H1 (cell line): Measurements from ENCODE around the gene KDM8. TPM values are rescaled to one million over a fixed set of nuclear protein-coding genes. Genes with fewer than 3 reads are reported as not detected.

ENCODE experiments used
- CTCF ChIA-PET: fragments of 300-600 bp; sonication (Branson Sonifier 250); formaldehyde crosslinking; loops from one replicate; lab custom pipeline; 2021; ENCODE audit not compliant: partially characterized antibody; lab: Charles Lee
- POLR2A ChIA-PET: fragments of 300-600 bp; sonication (Branson Sonifier 250); formaldehyde crosslinking; loops from one replicate; lab custom pipeline; 2021; ENCODE audit warnings: inconsistent platforms; ENCODE audit not compliant: partially characterized antibody; lab: Charles Lee
- DNase-seq, 2 experiments: peaks; one replicate each; pipeline versions ENCODE4 v3.0.0 to v3.0.0-alpha.2; 2010 to 2022; ENCODE audit warnings: low spot score in 2 of 2, low read depth in 1 of 2, mixed read lengths in 1 of 2
- FAIRE-seq: peaks from 2 replicates; lab custom pipeline; 2011; peaks lifted over from hg19 to GRCh38; lab: Jason Lieb, UNC
- H2AFZ ChIP-seq: 2 replicates; pipeline ENCODE4 v1.8.1; 2012; ENCODE audit warnings: low read length, inconsistent platforms
- H2AK5ac ChIP-seq: 2 replicates; pipeline ENCODE4 v1.6.1; 2013; ENCODE audit warnings: low read depth, low read length
- H2BK120ac ChIP-seq: replicated peaks from 2 replicates; pipeline ENCODE3; 2013; ENCODE audit warnings: low read depth, low read length, inconsistent platforms
- H2BK12ac ChIP-seq: 2 replicates; pipeline ENCODE4 v1.6.1; 2013; ENCODE audit warnings: low read depth, low read length
- H2BK15ac ChIP-seq: 2 replicates; pipeline ENCODE4 v1.6.1; 2013; ENCODE audit warnings: low read length
- H2BK20ac ChIP-seq: 2 replicates; pipeline ENCODE4 v1.6.1; 2013; ENCODE audit warnings: low read length
- H2BK5ac ChIP-seq: 2 replicates; pipeline ENCODE4 v1.6.1; 2013; ENCODE audit warnings: low read depth, low read length
- H3K14ac ChIP-seq: 2 replicates; pipeline ENCODE4 v1.6.1; 2013; ENCODE audit warnings: inconsistent platforms; ENCODE audit not compliant: insufficient read length
- H3K18ac ChIP-seq: 2 replicates; pipeline ENCODE4 v1.6.1; 2013; ENCODE audit warnings: low read length; ENCODE audit errors: extremely low read depth
- H3K23ac ChIP-seq: 2 replicates; pipeline ENCODE4 v1.6.1; 2013; ENCODE audit warnings: inconsistent platforms; ENCODE audit not compliant: insufficient read length
- H3K23me2 ChIP-seq: 2 replicates; pipeline ENCODE4 v1.6.1; 2013; ENCODE audit warnings: low read depth, low read length
- H3K27ac ChIP-seq: 2 replicates; pipeline ENCODE4 v1.6.1; 2011; ENCODE audit warnings: low read depth, low read length, inconsistent platforms
- H3K27me3 ChIP-seq, 4 experiments: replicated peaks in 1 of 4; 1 replicate in 1 of 4; 2 replicates in 3 of 4; pipeline versions ENCODE4 v1.6.1 to v1.8.1; 2011 to 2013; ENCODE audit warnings: low read length in 3 of 4, mild to moderate bottlenecking in 3 of 4, inconsistent platforms in 2 of 4, mixed read lengths in 2 of 4, moderate library complexity in 1 of 4; ENCODE audit not compliant: control insufficient read depth in 3 of 4, insufficient read depth in 3 of 4; ENCODE audit errors: extremely low read depth in 1 of 4
- H3K36me3 ChIP-seq, 4 experiments: 2 replicates each; pipeline versions ENCODE4 v1.6.1 to v1.8.1; 2011 to 2013; ENCODE audit warnings: mild to moderate bottlenecking in 4 of 4, low read length in 3 of 4, moderate library complexity in 2 of 4, control low read depth in 1 of 4, inconsistent platforms in 1 of 4; ENCODE audit not compliant: insufficient read depth in 4 of 4, control insufficient read depth in 2 of 4
- H3K4ac ChIP-seq: replicated peaks from 2 replicates; pipeline ENCODE3; 2013; ENCODE audit warnings: low read length, low read depth, mixed read lengths, inconsistent platforms; ENCODE audit not compliant: insufficient read length
- H3K4me1 ChIP-seq, 4 experiments: replicated peaks in 1 of 4; 1 replicate in 1 of 4; 2 replicates in 3 of 4; pipeline versions ENCODE4 v1.6.1 to v1.8.1; 2011 to 2013; ENCODE audit warnings: low read length in 3 of 4, inconsistent platforms in 2 of 4, mixed read lengths in 1 of 4; ENCODE audit not compliant: insufficient read depth in 4 of 4, control insufficient read depth in 3 of 4
- H3K4me2 ChIP-seq, 2 experiments: 2 replicates each; pipeline versions ENCODE4 v1.6.1 to v1.8.1; 2011 to 2013; ENCODE audit warnings: low read depth in 2 of 2, low read length in 2 of 2, control low read depth in 1 of 2, inconsistent platforms in 1 of 2, mild to moderate bottlenecking in 1 of 2; ENCODE audit not compliant: insufficient read depth in 1 of 2
- H3K4me3 ChIP-seq, 4 experiments: fragments of 200-600, 300-600 bp in 1 of 4; sonication (generic), shearing (Covaris generic), sonication (Bioruptor Twin) in 1 of 4; 2 replicates each; pipeline versions ENCODE4 v1.5.1 to v1.8.1; 2011 to 2016; ENCODE audit warnings: low read length in 4 of 4, low read depth in 3 of 4, control low read depth in 2 of 4, inconsistent platforms in 2 of 4, mild to moderate bottlenecking in 2 of 4, mixed read lengths in 1 of 4, moderate library complexity in 1 of 4; ENCODE audit not compliant: insufficient read depth in 2 of 4; ENCODE audit errors: extremely low read depth in 1 of 4
- H3K56ac ChIP-seq: replicated peaks from 2 replicates; pipeline ENCODE3; 2013; ENCODE audit warnings: low read depth, mild to moderate bottlenecking, mixed read lengths, low read length, inconsistent platforms; ENCODE audit not compliant: insufficient read length
- H3K79me1 ChIP-seq: 2 replicates; pipeline ENCODE4 v1.6.1; 2013; ENCODE audit warnings: low read depth, low read length, control low read depth
- H3K79me2 ChIP-seq, 2 experiments: 2 replicates each; pipeline versions ENCODE4 v1.6.1 to v1.8.1; 2012 to 2013; ENCODE audit warnings: low read length in 2 of 2, mild to moderate bottlenecking in 2 of 2, inconsistent platforms in 1 of 2; ENCODE audit not compliant: insufficient read depth in 2 of 2, control insufficient read depth in 1 of 2
- H3K9ac ChIP-seq, 4 experiments: replicated peaks in 1 of 4; 1 replicate in 1 of 4; 2 replicates in 3 of 4; pipeline versions ENCODE4 v1.6.1 to v1.8.1; 2011 to 2013; ENCODE audit warnings: low read depth in 3 of 4, low read length in 3 of 4, control low read depth in 2 of 4, mild to moderate bottlenecking in 2 of 4, moderate library complexity in 2 of 4, inconsistent platforms in 1 of 4; ENCODE audit errors: extremely low read depth in 1 of 4
- H3K9me3 ChIP-seq, 2 experiments: 2 replicates each; pipeline versions ENCODE4 v1.6.1 to v1.8.1; 2012 to 2013; ENCODE audit warnings: mild to moderate bottlenecking in 2 of 2, moderate library complexity in 2 of 2, control low read depth in 1 of 2, inconsistent platforms in 1 of 2, low read depth in 1 of 2, low read length in 1 of 2, mixed read lengths in 1 of 2; ENCODE audit not compliant: insufficient read depth in 2 of 2
- H4K20me1 ChIP-seq, 2 experiments: replicated peaks in 1 of 2; 2 replicates each; pipeline versions ENCODE3 to v1.8.1; 2011 to 2013; ENCODE audit warnings: inconsistent platforms in 2 of 2, low read length in 2 of 2, mild to moderate bottlenecking in 1 of 2; ENCODE audit not compliant: insufficient read depth in 2 of 2, control insufficient read depth in 1 of 2
- H4K5ac ChIP-seq: 2 replicates; pipeline ENCODE4 v1.6.1; 2013; ENCODE audit warnings: low read length, low read depth, mixed read lengths, inconsistent platforms; ENCODE audit not compliant: insufficient read length
- H4K8ac ChIP-seq: 2 replicates; pipeline ENCODE4 v1.8.0; 2013; ENCODE audit warnings: mild to moderate bottlenecking, moderate library complexity, low read length, inconsistent platforms; ENCODE audit not compliant: insufficient read depth; ENCODE audit errors: extremely low read depth
- H4K91ac ChIP-seq: replicated peaks from 2 replicates; pipeline ENCODE3; 2013; ENCODE audit warnings: low read length, mixed read lengths, inconsistent platforms; ENCODE audit not compliant: insufficient read length
- ASH2L ChIP-seq: fragments of 200-600, 300-600 bp; sonication (generic); IDR thresholded peaks from one replicate; pipeline ENCODE4 v1.7.1; 2017; ENCODE audit warnings: low read length
- BCL11A ChIP-seq, 2 experiments: IDR thresholded peaks; one replicate each; pipeline ENCODE4 v1.6.1; 2011; ENCODE audit warnings: low read depth in 2 of 2, low read length in 2 of 2, mild to moderate bottlenecking in 2 of 2
- BRCA1 ChIP-seq: IDR thresholded peaks from 2 replicates; pipeline ENCODE4 v1.6.1; 2012; ENCODE audit warnings: low read depth, low read length, improper control_type of control experiment
- CEBPB ChIP-seq: IDR thresholded peaks from 2 replicates; pipeline ENCODE4 v1.6.1; 2012; ENCODE audit warnings: low read depth, low read length
- CREB1 ChIP-seq: IDR thresholded peaks from 2 replicates; pipeline ENCODE4 v1.6.1; 2012; ENCODE audit warnings: inconsistent platforms
- EP300 ChIP-seq, 2 experiments: IDR thresholded peaks; 1 replicate in 1 of 2; 2 replicates in 1 of 2; pipeline ENCODE4 v1.6.1; 2011 to 2012; ENCODE audit warnings: low read depth in 2 of 2, low read length in 2 of 2, mild to moderate bottlenecking in 2 of 2, borderline replicate concordance in 1 of 2, inconsistent platforms in 1 of 2, moderate library complexity in 1 of 2
- GABPA ChIP-seq: IDR thresholded peaks from 2 replicates; pipeline ENCODE4 v1.6.1; 2011; ENCODE audit warnings: mild to moderate bottlenecking, low read length, moderate library complexity, borderline replicate concordance; ENCODE audit not compliant: insufficient read depth
- JUND ChIP-seq: IDR thresholded peaks from 2 replicates; pipeline ENCODE4 v1.6.1; 2011; ENCODE audit warnings: mild to moderate bottlenecking, improper control_type of control experiment, low read length
- KDM4A ChIP-seq: IDR thresholded peaks from one replicate; pipeline ENCODE4 v1.7.1; 2012; ENCODE audit warnings: low read depth, mild to moderate bottlenecking, moderate library complexity, low read length, inconsistent platforms; ENCODE audit not compliant: severe bottlenecking
- KDM5A ChIP-seq: fragments of 200-600 bp; IDR thresholded peaks from 2 replicates; pipeline ENCODE4 v1.7.1; 2012; ENCODE audit warnings: mild to moderate bottlenecking, low read length, inconsistent platforms, mixed read lengths
- POLR2AphosphoS5 ChIP-seq: IDR thresholded peaks from 2 replicates; pipeline ENCODE4 v1.6.1; 2011; ENCODE audit warnings: low read depth, low read length
- POU5F1 ChIP-seq: IDR thresholded peaks from 2 replicates; pipeline ENCODE4 v1.6.1; 2011; ENCODE audit warnings: low read depth, mild to moderate bottlenecking, low read length, moderate library complexity
- RAD21 ChIP-seq, 2 experiments: IDR thresholded peaks in 1 of 2; conservative IDR thresholded peaks in 1 of 2; 2 replicates each; pipeline ENCODE4 v1.6.1; 2011; ENCODE audit warnings: low read depth in 2 of 2, low read length in 2 of 2, improper control_type of control experiment in 1 of 2, inconsistent platforms in 1 of 2, mild to moderate bottlenecking in 1 of 2, moderate library complexity in 1 of 2
- ZNF274 ChIP-seq: IDR thresholded peaks from 2 replicates; pipeline ENCODE4 v1.7.0; 2012; ENCODE audit warnings: low read length, borderline replicate concordance; ENCODE audit errors: extremely low read depth
- WGBS, 2 experiments: shearing (Covaris generic) in 1 of 2; methylation state at CpG; one replicate each; pipeline versions ENCODE4 v1.1.6 to v1.1.7; 2013 to 2015; ENCODE audit warnings: low lambda C conversion rate in 2 of 2, mixed read lengths in 2 of 2, inconsistent platforms in 1 of 2, low coverage in 1 of 2, missing lambda C conversion rate in 1 of 2; ENCODE audit not compliant: insufficient replicate concordance in 2 of 2, insufficient coverage in 1 of 2, insufficient read length in 1 of 2; ENCODE audit errors: extremely low coverage in 1 of 2, missing lambda C conversion rate in 1 of 2; 5-methylcytosine and 5-hydroxymethylcytosine counted together
- polyA plus RNA-seq, 7 experiments: library from polyadenylated mRNA; depleted of rRNA in 3 of 7; stranded (reverse) in 5 of 7; unstranded in 2 of 7; fragments of >200 nt in 5 of 7; fragments of 200-250 nt in 2 of 7; gene quantifications; 1 replicate in 5 of 7; 2 replicates in 1 of 7; 4 replicates in 1 of 7; pipeline versions ENCODE4 v1.2.1 to v1.2.3, GENCODE V29; 2011 to 2013; ENCODE audit warnings: missing spikeins in 2 of 7, mixed read lengths in 2 of 7
- total RNA-seq: library from RNA; stranded (reverse); fragmentation: NEBNext Ultra II Directional; extraction: Animal tissue kit (Norgen Biotek cat#: 25700); gene quantifications from 2 replicates; pipeline ENCODE4 v1.2.1, GENCODE V29; 2021

KDM8 gene
- total and polyA plus RNA-seq, 2 of the 8 experiments (the other 6 are each of a cell fraction or from before 2014, with no cell fraction given), result 10.3 to 12.8 TPM

DNA sequence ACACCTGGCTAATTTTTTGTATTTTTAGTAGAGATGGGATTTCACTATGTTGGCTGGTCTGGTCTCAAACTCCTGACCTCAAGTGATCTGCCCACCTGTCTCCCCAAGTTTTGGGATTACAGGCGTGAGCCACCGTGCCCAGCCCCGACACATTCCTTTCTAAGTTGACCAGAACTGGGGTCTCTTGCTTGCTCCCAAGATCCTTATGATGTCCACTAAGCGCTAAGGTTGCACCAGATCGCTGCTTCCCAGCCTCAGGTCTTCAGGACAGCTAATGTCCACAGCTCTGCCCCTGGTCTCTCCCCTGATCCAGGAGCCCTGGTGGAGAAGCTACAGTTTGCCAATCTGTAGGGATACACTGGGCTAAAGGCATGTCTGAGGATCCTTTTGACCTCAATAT lies 35.7 kb downstream of the KDM8 start:
- H3K23ac ChIP-seq, result no peak overlapping the region
- H2BK120ac ChIP-seq, result no peak overlapping the region
- H3K4ac ChIP-seq, result no peak overlapping the region
- no peaks in the 10 kb centered on the region for H3K23me2 ChIP-seq
- FAIRE-seq, result no peak
- H3K4me1 ChIP-seq, result peaks cover 0 to 6% (median 3%) of the 10 kb centered on the region in 4 experiments; a peak in 3 of 7 replicates
- peaks cover 0 to 1% of the 10 kb centered on the region in 2 experiments for H4K20me1 ChIP-seq
- H3K14ac ChIP-seq, result no peak overlapping the region
- no peak overlapping the region for H2AFZ ChIP-seq
- H2BK12ac ChIP-seq, result no peak overlapping the region
- H2BK20ac ChIP-seq, result no peak overlapping the region
- TF ChIP-seq RAD21 (IDR thresholded peaks at IDR 0.05 in 1 of 2, conservative IDR thresholded peaks at IDR 0.05 in 1 of 2; ENCODE audit: low read depth in 2 of 2, low read length in 2 of 2), result no peak
- TF ChIP-seq ASH2L, result no peak
- TF ChIP-seq CREB1, result no peak
- TF ChIP-seq EP300 (IDR thresholded peaks at IDR 0.05; ENCODE audit: borderline replicate concordance in 1 of 2, low read depth in 2 of 2, low read length in 2 of 2), result no peak
- TF ChIP-seq KDM4A, result no peak
- TF ChIP-seq GABPA, result no peak
- TF ChIP-seq POU5F1, result no peak
- no peak for TF ChIP-seq JUND
- TF ChIP-seq POLR2AphosphoS5, result no peak
- no peak for TF ChIP-seq CEBPB
- TF ChIP-seq BRCA1, result no peak
- no peak for TF ChIP-seq KDM5A
- no peak for TF ChIP-seq ZNF274
- TF ChIP-seq BCL11A (IDR thresholded peaks at IDR 0.05; ENCODE audit: low read depth in 2 of 2, low read length in 2 of 2), result no peak
- no peaks in the 10 kb centered on the region for H3K79me1 ChIP-seq
- no peak for DNase-seq
- 99% methylated on average over 5 of the region's 5 CpGs; no CpG with 5 or more reads in 1 of the 2 experiments for WGBS, 2 experiments
- H4K5ac ChIP-seq, result no peak overlapping the region
- H3K9ac ChIP-seq, result no peak overlapping the region
- no peak overlapping the region for H4K91ac ChIP-seq
- H3K79me2 ChIP-seq, result no peaks in the 10 kb centered on the region
- no peak overlapping the region for H2BK5ac ChIP-seq
- no peaks in the 10 kb centered on the region for H3K9me3 ChIP-seq
- H3K36me3 ChIP-seq, result no peaks in the 10 kb centered on the region
- H4K8ac ChIP-seq, result no peak overlapping the region
- no peak overlapping the region for H3K18ac ChIP-seq
- H3K27me3 ChIP-seq, result no peaks in the 10 kb centered on the region
- CTCF ChIA-PET, result interaction anchor here (0.6 to 17.4 kb wide), 7 partner anchors 58 to 213 kb away, joined by 3 to 241 read pairs (median 4); no protein-coding TSS in a partner anchor
- H3K4me2 ChIP-seq, result no peak overlapping the region
- H3K56ac ChIP-seq, result no peak overlapping the region
- H3K27ac ChIP-seq, result no peak overlapping the region
- no peak overlapping the region for H2AK5ac ChIP-seq
- H2BK15ac ChIP-seq, result no peak overlapping the region
- H3K4me3 ChIP-seq, result no peak overlapping the region
- POLR2A ChIA-PET, result no interaction called here
